ENCODE results near the gene SLC22A2.
"Not testable (repeated sequence)": the region's sequence is repeated elsewhere in the genome, so short reads cannot be mapped to it uniquely, and the experiment has no call there.

SLC22A2 gene

DNA sequence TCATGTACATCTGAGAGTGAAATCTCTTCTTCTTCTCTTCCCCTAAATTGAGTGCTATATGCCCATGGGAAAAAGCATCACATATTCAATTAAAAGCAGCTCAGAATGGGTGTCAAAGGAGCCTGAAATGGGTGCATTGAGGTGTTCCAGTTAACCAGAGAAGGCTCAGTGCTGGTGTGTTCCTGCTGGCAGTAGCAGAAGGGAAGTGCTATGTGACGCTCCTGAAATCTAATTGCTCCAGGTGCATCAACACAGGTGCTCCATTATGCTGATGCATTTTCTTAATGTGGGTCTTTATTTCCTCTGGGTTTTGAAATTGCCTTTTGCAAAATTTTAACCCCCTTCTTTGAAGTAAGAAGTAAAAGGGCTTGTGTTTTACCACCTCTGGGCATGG is 17.9 kb downstream of the SLC22A2 start:
- no peak for DNase-seq

DNA sequence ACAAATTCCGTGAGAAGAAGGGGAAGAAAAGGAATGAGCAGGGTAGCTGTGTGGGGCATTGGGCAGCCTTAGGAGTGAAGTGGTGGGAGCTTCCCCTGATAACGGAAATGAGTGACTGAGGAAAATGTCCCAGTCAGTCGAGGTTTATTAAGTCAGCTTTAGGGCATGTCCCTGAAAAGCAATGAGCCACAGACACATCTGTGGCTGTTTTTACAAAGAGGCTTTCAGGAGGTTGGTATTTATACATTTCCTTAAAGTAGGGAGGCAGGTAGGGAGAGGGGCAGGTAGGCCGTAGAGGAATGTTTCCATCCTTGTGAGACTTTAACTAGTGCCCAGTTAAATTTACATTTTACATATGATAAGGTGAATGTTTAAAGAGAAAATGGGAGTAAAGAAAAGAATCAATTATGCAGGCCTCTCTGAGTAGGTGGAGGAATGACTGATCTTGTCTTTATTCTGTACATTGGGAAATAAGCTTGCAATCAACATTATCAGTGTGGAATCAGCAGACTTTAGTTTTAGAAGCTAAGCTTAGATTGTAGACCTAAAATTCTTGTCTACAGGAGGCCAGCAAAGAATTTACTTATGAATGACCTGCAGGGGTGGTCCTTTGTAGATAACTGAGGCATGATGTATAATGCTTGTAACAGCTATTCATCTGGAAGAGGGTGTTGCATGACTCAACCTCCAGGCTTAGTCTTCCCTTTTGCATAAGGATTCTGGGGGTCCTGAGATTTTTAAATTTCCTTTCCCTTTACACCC is 18.5 kb downstream of the SLC22A2 start:
- no peak for DNase-seq

DNA sequence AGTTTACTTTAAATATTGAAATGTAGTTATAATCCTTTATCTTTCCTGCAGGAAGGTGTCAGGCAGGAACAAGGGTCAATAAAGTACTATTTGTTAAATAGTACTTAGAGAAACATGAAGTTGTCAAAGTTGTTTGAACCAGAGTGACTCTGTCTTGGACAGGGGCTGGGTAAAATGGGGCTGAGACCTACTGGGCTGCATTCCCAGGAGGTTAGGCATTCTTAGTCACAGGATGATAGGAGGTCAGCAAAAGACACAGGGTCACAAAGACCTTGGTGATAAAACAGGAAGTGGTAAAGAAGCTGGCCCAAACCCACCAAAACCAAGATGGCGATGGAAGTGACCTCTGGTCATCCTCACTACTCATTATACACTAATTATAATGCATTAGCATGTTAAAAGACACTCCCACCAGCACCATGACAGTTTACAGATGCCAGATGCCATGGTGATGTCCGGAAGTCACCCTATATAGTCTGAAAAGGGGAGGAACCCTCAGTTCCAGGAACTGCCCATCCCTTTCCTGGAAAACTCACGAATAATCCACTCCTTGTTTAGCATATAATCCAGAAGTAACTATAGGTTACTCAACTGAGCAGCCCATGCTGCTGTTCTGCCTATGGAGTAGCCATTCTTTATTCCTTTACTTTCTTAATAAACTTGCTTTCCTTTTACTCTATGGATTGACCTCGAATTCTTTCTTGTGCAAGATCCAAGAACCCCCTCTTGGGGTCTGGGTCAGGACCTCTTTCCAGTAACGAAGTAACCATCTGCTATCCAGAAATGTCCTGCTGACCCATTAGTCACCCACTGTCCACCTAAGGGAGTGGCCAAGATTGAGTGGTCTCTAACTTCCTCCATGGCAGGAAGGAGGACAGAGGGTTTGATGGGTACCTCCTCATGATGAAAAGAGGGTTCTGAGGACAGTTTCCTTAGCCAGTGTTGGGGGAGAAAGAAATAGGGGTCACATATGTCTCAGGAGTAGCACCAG is 19.6 kb downstream of the SLC22A2 start:
- DNase-seq = no peak

DNA sequence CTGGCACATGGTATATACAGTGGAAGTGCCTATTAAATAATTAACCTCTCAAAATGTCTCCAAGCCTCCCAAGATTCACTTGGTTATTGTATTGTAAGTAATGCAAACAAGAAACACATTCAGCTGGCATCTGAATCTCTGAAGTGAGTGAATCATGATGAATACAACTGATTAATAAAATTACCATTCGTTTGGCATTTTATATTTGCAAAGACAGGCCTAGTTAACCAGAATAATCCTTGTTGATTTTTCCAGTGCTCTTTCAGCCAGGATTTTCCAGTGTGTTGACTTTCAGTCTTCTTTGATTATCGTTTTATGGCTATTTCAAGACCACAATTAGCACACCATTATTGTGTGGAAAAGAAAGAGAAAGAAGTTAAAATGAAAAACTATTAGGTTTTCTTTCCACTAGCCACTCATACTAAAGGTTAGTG is 20.3 kb downstream of the SLC22A2 start:
- no peak for DNase-seq

DNA sequence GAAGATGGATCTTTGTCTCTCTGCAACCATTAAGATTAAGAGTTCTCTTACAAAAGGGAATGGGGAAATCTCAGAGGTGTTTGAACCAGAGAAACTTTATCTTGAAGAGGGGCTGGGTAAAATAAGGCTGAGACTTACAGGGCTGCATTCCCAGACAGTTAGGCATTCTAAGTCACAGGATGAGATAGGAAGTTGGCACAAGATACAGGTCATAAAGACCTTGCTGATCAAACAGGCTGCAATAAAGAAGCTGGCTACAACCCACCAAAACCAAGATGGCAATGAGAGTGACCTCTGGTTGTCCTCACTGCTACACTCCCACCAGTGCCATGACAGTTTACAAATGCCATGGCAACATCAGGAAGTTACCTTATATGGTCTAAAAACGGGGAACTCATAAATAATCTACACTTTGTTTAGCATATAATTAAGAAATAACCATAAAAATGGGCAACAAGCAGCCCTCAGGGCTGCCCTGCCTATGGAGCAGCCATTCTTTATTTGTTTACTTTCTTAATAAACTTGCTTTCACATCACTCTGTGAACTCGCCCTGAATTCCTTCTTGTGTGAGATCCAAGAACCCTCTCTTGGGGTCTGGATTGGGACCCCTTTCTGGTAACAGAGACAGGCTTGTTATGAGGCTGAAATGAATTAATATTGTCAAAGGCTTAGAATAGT is 20.9 kb downstream of the SLC22A2 start:
- DNase-seq = not testable (repeated sequence)

DNA sequence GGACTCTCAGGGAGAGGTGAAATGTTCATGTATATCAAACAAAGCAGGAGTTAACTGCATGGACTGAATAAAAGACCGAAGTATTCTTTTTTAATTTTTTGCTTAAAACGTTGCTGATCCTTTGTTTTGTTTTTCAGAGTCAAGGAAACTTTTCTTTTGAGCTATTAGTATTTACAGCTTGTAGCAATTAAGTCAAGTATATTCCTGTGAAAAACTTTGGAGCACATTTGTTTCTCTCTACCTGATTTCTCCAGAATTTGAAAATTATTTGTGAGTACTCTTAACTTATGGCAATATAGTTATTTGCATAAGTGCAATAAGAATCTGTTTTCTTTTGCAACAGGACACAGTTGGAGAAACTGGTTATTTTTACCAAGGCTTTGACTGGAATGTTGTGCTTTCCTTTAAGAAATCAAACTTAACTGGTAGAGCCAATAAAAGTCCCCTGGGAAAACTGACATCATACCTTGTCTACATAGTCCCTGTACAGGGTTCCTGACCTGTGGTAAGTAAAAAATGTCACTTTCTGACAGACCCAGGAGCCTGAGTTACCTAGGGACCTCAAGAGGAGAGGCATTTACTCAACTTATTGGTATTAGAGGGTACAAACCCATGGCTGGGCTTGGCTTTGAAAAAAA is 22.3 kb downstream of the SLC22A2 start:
- not testable (repeated sequence) for DNase-seq

DNA sequence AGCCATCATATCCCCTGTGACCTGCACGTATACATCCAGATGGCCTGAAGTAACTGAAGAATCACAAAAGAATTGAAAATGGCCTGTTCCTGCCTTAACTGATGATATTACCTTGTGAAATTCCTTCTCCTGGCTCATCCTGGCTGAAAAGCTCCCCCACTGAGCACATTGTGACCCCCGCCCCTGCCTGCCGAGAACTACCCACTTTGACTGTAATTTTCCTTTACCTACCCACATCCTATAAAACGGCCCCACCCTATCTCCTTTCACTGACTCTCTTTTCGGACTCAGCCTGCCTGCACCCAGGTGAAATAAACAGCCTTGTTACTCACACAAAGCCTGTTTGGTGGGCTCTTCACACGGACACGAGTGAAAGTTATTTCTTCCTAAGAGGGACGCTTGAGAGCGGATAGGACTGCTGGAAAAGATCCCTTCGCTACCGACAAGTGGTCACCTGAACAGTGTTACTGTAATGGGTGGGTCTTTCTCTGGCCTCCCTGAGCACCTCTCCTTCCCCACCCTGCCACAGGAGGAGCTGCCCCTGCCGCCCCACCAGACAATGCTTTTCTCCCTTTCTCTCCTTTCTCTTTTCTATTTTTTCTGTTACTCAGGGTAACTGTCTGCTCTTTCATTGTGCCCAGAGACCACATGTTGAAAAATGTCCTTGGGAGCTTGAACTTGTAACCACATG is 24.5 kb downstream of the SLC22A2 start:
- DNase-seq = not testable (repeated sequence)

DNA sequence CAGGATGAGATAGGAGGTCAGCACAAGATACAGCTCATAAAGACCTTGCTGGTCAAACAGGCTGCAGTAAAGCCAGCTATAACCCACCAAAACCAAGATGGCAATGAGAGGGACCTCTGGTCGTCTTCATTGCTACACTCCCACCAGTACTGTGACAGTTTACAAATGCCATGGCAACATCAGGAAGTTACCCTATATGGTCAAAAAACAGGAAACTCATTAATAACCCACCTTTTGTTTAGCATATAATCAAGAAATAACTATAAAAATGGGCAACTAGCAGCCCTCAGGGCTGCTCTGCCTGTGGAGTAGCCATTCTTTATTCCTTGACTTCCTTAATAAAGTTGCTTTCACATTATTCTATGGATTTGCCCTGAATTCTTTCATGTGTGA is 30.9 kb downstream of the SLC22A2 start:
- DNase-seq = no peak

DNA sequence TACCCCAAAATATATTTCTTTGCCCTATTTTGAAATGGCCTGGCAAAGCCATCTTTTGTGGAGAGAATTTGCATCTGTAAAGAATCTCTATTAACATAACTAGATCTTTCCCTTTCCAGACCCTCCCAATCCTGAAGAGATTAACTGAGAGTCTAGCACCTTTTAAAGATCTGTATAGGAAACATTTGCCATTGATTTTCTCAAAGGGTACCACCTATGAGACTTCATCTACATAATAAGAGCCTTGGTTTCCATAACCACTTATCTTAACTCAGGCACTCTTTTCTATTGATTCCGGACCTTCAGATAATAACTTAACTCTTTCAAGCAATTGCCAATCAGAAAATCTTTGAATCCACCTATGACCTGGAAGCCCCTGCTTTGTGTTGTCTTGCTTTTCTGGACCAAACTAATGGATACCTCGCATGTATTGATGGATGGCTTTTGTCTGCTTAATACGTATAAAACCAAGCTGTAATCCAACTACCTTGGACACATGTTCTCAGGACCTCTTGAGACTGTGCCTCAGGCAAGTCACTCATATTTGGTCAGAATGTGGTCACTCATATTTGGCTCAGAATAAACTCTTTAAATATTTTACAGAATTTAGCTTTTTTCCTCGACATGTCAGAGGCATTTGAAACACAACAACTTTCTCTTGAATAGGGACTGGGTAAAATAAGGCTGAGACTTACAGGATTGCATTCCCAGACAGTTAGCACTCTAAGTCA is 31.4 kb downstream of the SLC22A2 start:
- no peak for DNase-seq

DNA sequence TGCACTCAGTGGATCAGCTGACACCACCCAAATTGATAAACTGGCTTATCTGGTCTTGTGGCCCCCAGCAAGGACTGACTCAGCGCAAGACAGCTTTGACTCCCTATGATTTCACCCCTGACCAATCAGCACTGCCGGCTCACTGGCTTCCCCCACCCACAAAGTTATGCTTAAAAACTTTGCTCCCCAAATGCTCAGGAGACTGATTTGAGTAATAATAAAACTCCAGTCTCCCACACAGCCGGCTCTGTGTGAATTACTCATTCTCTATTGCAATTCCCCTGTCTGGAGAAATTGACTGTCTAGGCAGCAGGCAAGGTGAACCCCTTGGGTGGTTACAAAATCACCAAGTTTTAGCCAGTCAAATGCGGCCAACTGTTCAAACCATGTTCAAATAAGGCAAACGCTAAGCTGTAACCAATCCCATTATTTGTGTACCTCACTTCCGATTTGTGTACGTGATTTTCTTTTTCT is 32.5 kb downstream of the SLC22A2 start:
- no peak for DNase-seq

DNA sequence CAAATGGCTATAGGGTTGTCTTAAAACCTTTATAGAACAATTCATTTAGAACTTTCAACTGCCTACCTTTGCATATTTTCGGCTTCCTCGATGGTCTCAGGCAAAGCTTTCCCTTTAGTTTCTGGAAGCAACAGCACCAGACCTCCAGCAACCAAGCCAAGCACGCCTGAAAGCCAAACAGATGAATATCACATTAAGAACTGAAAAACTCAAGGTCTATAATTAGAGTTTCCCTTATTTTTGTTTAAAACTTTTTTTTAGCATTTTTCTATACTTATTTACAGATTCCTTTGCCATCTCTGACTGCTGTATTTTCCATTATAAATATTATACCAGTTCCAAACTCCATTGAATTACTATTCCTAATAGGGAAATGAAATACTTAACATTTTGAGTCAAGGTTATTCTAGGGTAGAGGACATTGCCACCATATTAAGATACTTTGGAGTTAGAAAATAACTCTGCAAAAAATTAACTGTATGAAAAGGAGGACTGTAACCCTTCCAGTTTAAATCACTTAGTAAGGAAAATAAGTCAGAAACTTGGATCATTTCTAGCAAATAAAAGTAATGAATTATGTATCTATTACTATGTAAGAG is 33.9 kb downstream of the SLC22A2 start:
- no peak for DNase-seq

DNA sequence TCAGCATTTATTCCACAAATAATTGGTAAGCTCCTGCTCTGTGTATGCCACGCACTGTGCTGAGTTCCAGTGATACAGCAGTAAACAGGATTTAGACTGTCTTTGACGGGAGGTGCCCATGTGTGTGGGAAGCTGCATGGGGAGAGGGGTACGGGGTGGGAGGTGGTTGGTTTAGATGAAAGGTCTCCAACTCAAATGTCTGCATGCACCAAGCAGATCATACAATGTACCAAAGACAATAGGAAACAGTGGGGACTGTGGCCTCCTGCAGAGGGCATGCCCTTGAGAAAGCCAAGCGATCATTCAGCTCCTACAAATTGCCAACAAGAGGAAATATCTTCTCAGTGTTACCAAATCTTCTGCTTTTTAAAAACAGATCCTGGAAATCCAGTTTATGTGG is 36.1 kb downstream of the SLC22A2 start:
- no peak for DNase-seq

DNA sequence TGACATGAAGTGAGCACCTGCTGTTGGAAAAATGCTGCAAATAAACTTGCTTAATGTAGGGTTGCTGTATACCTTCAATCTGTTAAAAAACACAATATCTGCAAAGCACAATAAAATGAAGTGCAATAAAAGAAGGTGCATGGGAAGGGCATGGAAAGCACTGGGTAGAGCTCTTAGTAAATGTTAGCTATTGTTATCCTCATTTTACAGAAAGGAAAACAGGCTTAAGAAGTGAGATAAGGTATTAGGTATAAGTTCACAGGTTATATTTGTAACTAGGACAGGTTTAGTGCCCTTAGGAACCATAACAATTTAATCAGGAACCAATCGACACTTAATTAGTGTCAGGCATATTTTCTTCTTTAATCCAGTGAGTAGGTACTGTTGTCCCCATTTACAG is 36.7 kb downstream of the SLC22A2 start:
- DNase-seq = no peak

DNA sequence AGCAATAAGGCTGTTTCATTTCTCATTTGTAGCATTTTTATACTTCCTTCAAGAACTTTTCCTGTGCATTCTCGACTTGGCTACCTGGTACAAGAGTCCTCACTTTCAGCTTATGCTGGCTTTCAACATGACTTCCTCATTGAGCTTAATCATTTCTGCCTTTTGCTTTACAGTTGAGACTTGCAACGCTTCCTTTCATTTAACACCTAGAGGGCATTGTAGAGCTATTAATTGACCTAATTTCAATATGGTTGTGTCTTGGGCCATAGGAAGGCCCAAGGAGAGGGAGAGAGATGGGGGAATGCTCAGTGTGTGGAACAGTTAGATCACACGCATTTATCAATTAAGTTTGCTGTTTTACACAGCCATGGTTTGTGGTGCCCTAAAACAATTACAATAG is 37.2 kb downstream of the SLC22A2 start:
- DNase-seq = no peak

DNA sequence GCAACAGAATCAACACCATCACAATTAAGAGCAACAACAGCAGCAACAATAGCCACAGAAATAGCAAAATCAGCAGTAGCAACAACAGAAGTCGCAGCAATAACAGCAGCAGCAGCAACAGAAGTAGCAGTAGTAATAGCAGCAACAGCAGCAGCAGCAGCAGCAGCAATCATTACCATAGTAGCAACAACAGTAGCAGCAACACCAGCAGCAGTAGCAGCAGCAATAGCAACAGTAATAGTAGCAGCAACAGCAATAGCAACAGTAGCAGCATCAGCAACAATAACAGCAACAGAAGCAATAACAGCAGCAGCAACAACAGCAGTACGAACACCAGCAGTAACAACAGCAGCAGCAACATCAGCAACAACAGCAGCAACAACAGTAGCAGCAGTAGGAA is 39.8 kb downstream of the SLC22A2 start:
- DNase-seq = no peak

DNA sequence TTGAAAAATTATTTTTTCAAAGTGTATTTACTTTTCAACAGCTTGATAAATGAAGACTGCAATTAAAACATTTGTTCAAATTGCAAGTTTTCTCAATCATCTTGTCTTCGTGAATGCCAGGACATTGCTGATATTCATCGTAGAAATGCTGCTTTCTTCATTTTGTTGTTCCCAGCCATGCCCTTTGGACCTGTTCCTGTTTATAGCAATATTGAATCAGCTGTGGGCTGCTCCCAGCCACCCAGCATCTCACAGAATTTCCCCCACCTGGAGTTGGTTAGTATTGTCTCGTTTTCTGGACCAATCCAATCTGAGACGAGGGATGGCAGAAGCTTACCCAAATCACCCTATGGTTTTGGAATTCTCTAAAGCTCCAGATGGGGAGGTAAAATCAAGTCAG is 40.8 kb downstream of the SLC22A2 start:
- DNase-seq = no peak

DNA sequence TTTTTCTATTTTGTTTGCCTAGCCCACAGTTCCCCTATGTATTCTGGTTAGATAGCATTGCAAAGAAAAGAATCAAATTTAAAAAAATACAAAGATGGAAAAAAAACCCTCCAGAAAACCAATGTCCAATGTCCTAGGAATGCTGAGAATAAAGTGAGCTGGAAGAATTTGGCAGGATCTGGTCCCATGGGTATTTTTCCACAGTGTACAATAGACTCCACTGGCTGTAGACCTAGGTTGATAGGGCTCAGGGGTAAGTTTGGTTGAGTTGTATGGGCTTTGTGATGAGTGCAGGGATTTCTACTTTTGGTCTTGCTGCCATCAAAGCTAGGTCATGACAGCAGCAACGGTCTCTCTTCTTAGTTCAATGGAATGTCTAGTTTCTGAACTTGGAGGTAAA is 41.5 kb downstream of the SLC22A2 start:
- DNase-seq = no peak

DNA sequence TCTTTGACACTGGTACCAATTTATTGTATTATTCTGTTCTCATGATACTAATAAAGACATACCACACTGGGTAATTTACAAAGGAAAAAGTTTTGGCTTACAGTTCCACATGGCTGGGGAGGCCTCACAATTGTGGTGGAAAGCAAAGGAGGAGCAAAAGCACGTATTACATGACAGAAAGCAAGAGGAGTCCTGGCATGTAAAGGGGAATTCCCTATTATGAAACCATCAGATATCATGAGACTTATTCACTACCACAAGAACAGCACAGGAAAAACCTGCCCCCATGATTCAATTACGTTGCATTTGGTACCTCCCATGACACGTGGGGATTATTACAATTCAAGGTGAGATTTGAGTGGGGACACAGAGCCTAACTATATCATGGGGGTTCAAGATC is 43.4 kb downstream of the SLC22A2 start:
- no peak for DNase-seq

DNA sequence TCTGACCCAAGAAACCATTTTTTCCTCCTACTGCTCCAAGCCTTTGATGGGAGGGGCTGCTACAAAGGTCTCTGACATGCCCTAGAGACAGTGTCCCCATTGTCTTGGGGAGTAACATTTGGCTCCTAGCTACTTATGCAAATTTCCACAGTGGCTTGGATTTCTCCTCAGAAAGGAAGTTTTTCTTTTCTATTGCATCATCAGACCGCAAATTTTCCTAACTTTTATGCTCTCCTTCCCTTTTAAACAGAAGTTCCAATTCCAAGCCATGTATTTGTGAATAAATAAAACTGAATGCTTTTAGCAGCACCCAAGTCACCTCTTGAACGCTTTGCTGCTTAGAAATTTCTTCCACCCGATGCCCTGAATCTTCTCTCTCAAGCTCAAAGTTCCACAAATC is 51.0 kb downstream of the SLC22A2 start:
- DNase-seq = no peak

DNA sequence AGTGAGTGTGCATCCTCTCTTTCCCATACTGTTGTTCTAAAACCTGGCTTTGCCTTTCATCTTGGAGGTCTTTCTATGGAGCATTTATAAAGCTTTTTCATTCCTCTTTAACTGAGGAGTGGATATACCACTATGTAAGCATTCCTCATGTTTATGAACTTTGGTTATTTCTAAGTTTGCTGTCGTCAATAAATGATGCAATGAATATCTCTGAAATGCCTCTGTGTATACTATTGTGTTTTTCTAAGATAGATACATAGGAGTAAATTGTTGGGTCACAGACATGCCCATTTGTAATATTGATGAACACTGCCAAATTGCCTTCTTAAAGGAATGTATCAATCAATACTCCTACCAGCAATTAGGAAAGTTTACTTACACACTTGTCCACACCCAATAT is 53.9 kb downstream of the SLC22A2 start:
- no peak for DNase-seq

DNA sequence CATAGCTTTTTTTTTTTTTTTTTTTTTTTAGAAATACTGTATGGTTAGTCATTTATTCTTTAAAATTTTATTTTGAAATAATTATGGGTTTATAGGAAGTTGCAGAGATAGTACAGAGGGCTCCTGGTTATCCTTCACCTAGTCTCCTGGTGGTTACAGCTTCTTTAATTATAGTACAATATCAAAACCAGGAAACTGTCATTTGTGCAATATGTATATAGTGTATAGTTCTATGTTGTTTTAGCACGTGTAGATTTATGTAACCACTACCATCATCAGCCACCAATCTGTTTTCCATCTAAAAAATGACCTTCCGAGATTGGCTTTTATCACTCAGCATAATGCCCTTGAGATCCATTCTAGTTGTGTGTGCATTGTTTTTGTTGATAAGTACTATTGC is 54.7 kb downstream of the SLC22A2 start:
- DNase-seq = no peak

Measured in NCI-H146 (cell line).